HT1080 (cell line): Measurements from ENCODE around the gene ATP10A. TPM values are rescaled to one million over a fixed set of nuclear protein-coding genes. Genes with fewer than 3 reads are reported as not detected.
"Not testable (repeated sequence)": the region's sequence is repeated elsewhere in the genome, so short reads cannot be mapped to it uniquely, and the experiment has no call there.

Experiments used
- DNase-seq: peaks from one replicate; pipeline ENCODE4 v3.0.0-alpha.2; 2015; ENCODE audit warnings: low read depth
- total RNA-seq: library from RNA; depleted of rRNA; stranded (reverse); fragments of >200 nt; shearing (Covaris generic); gene quantifications from 2 replicates; pipeline ENCODE4 v1.2.3, GENCODE V29; 2014

ATP10A gene
- total RNA-seq, 1 experiment from 2014 or later, result 6.2 TPM

DNA sequence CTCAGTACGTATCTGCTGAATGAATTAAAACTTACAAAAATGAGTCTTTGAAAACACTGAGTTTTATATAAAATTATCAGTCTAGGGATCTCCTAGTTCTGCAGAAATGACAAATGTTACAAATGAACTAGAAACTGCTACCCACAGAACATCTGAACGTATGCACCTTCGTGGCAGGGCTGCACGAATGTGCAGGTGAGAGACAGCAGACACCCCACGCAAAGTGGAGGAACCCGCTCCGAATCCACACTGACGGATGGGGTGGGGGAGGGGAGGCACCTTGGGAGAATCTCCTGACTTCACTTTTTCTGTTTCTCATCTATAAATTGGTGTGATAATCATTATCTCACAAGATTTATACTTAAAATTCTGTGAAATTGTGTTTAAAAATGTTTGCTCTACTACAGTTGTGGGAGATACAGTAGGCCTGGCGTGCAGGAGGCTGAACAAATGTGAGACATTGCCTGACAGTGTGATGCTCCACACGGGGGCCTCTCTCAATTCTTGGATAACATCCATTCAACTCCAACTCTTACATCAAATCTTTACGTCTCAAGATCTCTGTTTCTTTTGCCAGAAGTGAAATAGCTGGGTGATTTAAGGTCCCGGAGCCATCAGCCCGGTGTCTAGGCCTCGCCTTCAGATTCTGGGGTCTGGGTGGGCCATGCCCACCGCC is 86.9 kb downstream of the ATP10A start:
- no peak for DNase-seq

DNA sequence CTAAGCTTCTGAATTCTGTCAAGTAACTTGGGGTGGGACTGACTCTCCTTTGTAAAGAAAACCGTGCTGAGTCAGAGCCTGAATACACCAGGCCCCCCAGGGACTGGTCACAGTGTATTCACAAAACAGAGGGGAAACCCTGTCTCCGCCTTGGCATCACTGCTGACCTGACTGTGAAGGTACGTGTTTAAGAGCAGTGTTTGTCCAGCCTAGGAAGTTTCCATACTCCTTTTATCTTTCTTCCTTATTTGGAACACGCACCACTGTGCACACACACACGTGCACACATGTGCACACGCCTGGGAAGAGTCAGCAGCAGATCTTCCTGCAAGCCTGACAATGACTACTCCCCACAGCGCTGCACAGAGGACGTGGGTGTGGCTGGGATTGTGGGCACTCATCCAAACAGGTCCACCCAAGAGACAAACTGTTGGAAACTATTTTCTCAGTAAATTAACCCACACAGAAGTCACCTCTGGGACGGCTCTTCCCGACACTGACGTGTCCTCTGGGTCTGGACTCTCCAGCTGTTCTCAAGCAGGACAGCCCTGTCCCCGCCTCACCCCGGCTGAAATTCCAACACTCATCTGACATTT is 87.7 kb downstream of the ATP10A start:
- peak; percentile 84 for DNase-seq

DNA sequence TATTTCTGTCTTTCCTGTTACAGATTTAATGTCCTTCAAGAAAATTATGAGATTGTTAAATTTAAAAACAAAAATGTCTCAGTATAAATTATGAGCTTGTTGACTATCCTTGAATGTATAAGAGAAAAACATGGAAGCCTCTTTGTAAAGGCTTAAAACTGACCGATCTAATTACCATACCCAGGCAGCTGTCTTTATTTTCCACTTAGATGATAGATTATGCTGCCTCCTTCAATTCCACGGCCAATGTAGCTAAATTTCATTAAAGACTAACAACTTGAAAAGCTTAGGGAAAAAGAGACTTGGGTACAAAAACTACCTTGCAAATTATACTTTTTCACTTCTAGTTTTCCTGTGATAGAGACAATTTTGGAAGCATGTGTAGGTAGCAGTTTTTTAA is 88.3 kb downstream of the ATP10A start:
- DNase-seq, result no peak

DNA sequence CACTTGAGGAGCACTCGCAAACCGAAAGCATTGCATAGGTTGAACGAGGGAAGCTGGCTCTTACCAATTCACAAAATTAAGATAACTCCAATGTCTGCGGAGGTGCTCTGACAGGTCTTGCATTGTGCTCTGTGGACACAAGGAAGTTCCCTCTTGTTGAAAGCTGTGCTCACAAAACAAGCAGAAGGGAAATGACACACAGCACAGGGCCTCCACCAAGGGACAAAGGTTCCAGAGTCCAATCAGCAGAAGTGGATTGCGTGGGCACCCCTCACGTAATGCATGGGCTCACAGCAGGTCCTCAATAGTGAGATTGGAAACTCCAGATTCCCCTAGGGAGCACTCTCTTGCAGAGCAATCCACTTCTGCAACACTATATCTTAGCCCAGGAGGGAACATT is 89.9 kb downstream of the ATP10A start:
- no peak for DNase-seq

DNA sequence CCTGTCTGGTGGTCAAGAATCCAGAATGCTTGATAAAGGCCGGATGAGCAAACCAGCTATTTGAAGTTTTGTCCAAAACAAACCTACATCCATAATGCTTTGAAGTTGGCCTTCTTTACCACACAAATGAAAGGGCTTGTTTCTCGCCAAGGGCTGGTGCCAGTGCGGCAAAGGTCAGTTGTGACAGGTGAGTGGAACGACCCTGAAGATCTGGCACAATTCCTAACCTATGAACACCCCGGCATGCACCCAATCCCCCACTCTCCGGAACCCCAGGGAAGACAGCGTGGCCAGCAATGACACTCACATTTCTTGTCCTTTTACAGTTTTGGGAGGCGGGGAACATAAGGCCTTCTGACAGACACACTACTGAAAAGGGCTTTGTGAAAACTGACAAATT is 90.6 kb downstream of the ATP10A start:
- DNase-seq, result no peak

DNA sequence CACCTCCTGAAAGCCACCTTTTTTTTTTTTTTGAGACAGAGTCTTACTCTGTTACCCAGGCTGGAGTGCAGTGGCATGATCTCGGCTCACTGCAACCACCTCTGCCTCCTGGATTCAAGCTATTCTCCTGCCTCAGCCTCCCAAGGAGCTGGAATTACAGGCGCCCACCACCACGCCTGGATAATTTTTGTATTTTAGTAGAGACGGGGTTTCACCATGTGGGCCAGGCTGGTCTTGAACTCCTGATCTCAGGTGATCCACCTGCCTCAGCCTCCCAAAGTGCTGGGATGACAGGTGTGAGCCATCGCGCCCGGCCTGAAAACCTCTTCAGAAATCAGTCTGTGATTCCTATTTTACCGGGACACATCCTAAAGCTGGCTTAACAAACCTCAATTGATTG is 91.4 kb downstream of the ATP10A start:
- DNase-seq, result not testable (repeated sequence)

DNA sequence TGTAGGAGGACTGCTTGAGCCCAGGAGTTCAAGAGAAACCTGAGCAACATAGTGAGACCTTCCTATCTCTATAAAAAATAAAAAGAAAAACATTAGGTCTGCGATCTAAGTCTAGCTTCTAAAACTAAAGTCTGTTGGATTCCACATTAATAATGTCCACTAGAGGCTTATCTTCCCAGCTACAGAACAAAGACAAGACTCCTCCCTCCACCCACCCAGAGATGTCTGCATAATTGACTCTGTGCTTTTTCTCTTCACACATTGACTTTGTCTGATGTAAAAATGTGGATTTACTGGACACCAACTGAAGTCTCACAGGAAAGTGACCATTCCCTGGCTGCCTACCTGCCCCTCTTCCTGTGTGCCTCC is 91.8 kb downstream of the ATP10A start:
- no peak for DNase-seq

DNA sequence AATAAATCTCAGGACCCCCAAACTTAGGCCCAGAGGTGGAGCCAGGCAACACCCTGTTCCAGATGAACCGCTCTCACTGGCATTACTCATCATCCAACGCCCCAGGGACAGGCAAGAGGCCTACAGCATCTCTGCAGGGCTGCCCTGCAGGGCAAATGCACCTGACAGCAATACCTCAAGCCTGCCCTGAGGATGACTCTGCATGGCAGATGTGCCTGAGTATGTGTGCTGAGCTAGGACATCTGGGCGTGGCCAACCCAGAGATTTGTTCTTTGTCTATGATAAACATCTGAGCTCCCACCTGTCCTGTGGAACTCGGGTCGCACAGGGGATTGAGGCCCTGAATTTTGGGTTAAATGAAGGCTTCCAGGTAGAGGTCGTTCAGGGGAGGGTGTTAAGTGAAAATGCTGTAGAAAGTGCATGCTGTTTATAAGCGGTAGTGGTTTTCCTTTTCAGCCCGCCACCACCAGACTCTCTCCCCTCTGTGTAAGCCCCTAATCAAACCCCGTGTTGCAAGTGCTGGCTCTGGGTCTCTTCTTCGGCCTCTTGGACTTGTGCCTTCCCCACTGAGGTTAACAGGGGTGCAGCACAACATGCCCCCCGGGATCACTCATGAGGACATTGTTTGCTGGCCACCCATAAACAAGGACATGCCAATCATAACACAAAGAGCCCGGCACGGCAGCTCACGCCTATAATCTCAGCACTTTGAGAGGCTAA is 92.3 kb downstream of the ATP10A start:
- no peak for DNase-seq

DNA sequence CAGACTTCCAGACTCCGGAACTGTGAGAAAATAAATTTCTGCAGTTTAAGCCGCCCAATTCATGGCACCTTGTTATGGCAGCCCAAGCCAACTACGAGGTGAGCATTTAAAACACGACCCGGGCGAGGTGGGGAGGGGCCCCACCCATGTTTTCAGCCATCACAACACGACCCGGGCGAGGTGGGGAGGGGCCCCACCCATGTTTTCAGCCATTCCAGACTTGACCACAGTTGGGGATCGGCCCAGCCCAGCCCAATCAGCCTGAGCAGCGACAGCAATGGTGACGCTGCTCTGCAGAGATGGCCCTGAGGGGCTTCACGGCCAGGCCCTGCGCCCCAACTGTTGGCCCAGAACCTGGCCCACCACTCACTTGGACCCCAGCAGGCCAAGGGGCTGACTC is 93.1 kb downstream of the ATP10A start:
- no peak for DNase-seq

DNA sequence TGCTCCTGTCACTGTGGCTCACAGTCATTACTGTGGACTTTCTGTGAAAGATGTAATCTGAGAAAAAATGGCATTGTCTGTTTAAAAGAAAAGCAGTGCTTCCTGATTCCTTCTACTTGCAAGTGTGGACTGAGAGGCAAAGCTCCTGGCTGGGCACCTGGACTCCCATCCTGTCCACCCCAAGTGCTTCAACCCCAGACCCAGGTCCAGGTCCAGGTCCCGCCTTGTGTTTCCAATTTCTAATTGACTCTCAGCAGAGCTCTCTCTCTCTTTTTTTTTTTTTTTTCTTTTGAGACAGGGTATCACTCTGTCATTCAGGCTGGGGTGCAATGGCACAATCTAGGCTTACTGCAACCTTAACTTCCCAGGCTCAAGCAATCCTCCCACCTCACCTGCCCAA is 94.9 kb downstream of the ATP10A start:
- no peak for DNase-seq

DNA sequence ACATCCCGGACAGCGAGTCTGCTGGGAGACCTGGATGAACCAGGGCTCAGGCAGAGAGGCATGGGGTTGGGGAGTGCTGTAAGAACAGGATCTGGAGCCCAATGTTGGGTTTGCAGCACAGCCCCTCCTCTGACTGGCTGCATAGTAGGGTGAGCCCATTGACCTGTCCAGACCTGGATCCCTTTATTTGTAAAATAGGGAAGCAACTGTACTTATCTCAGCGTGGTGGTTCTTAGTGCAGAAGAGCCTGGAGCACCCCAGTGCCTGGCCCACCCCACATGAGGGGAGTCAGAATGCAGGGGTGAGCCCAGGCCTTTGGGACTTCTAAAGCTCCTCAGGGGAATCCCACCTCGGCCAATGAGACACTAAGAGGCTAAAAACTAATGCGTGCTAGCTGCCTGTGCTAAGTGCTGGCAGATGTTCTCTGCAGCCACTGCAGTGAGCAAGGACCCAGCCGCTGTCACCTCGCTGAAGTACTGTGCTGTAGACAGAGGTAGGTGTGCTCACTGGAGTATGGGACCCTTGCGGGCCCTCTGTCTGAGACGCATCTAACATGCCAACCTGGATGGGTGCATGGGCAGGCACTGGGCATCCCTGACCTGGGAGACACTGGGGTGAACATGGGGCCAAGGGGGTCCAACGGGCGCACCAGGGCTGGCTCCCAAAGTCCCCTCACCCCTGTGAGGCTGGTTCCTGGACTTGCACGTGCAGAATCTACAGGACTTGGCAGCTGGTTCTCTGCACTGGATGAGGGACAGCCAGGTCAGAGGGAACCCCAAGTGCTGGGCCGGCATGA is 95.6 kb downstream of the ATP10A start:
- no peak for DNase-seq

DNA sequence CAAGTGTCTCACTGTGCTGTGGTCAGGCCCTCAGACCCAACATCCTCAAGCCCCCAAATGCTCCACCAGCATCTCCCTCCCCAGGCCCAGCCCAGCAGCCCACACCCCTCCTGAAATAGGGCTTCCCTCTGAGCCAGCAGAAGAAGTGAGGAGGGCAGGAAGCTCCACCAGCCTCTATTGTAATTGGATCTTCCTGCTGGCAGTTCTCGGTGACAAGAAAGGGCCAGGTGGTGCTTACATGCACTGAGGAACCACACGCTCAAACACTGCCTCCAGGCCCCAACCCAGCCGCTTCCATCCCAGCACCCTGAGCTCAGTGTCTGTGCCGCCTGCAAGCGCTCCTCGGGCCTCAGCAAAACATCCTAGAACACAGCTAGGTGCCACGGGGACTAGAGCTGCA is 96.7 kb downstream of the ATP10A start:
- DNase-seq, result no peak

DNA sequence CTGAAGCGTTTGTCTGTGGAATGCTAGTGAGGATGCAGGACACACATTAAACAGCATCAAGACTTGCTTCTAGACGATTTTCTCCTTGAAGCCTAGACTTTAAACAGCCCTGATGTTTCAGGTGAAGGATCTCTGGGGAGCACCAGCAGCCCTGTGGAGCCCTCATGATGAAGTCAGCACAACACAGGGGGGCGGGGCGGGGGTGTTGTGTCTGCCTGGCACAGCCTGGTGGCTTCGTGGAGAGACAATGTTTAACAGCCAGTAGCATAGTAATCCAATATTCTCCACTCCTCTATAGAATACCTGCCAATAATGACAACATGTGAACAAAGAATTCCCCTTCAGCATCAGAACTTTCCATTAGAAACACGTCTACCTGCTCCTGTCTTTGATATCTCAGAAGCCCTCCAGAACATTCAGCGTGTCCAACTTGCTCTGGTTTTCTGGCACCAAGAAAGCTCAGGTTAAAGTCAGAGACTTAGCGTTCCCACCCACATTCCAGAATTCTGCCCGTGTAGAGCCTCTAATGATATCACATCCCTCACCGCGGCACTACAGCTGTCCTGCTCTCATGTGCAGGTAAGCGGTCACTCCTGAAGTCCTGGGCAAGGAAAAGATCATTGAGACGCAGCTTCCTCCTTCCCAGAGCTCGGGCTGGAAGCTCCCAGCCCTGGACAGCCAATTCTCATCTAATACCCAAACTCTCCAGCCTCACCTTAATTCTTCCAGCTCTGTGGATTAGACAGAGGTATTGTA is 98.0 kb downstream of the ATP10A start:
- DNase-seq, result no peak

DNA sequence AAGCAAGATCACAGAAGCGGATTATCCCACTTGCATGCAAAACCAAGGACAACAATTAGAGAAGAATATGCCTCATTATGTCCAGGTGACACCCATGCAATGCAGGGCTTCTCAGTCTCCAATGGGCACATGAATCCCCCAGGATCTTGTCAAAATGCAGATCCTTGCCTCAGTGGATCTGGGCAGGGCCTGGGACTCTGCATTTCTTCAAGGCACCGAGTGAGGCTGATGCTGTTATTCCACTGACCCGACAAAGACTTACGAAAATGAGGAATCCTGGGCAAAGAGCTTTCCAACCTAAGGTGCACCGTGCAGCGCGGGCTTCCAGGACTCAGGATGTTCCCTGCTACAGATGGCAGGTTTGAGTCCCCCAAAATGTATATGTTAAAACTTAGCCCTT is 99.2 kb downstream of the ATP10A start:
- no peak for DNase-seq

DNA sequence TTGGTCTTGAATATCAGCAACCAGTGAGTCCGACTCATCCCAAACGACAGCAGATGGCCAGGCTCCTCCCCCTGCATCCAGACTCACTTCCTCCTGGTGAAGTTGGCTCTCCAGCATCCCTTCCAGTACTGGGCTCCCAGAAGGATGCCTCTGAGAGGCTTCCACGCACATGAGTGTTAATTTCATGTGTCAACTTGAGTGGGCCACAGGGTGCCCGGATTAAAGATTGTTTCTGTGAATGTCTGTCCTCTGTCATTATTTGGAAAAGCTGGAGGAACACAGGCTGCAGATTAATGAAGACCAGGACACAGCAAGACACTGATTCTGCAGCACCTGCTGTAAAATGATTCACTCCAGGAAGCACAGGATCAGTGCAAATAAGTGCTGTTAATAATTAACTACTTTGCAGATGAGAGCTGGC is 99.8 kb downstream of the ATP10A start:
- DNase-seq, result peak; percentile 47

DNA sequence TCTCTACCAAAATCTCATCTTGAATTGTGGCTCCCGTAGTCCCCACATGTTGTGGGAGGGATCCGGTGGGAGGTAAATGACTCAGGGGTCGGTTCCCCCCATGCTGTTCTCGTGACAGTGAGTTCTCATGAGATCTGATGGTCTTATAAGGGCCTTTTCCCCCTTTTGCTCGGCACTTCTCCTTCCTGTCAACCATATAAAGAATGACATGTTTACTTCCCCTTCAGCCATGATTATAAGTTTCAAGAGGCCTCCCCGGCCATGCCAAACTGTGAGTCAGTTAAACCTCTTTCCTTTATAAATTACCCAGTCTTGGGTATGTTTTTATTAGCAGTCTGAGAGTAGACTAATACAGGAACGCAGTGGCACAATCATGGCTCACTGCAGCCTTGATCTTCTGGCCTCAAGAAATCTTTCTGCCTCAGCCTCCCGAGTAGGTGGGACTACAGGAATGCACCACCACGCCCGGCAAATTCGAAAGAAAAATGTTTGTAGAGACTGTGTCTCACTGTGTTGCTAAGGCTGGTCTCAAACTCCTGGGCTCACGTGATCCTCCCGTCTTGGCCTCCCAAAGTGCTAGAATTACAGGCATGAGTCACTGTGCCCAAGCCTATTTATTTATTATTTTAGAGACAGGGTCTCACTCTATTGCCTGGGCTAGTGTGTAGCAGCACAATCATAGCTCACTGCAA is 101.0 kb downstream of the ATP10A start:
- DNase-seq, result peak; percentile 61

DNA sequence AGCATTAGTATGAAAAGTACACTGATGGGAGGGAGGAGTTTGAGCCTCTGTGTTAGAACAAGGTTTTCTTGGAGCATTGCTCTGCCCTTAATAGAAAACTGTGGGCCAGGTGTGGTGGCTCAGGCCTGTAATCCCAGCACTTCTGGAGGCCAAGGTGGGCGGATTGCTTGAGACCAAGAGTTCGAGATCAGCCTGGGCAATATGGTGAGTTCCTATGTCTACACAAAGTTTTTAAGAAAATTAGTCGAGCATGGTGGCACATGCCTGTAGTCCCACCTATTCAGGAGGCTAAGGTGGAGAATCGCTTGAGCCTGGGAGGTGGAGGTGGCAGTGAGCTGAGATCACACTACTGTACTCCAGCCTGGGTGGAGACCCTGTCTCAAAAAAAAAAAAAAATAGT is 103.7 kb downstream of the ATP10A start:
- no peak for DNase-seq

DNA sequence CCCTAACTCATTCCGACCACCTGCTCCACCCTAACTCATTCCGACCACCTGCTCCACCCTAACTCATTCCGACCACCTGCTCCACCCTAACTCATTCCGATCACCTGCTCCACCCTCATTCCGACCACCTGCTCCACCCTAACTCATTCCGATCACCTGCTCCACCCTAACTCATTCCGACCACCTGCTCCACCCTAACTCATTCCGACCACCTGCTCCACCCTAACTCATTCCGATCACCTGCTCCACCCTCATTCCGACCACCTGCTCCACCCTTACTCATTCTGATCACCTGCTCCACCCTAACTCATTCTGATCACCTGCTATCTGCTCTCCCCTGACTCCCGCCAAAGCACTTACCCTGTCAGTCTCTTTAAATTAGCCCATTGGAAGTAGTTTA is 104.5 kb downstream of the ATP10A start:
- DNase-seq, result not testable (repeated sequence)

DNA sequence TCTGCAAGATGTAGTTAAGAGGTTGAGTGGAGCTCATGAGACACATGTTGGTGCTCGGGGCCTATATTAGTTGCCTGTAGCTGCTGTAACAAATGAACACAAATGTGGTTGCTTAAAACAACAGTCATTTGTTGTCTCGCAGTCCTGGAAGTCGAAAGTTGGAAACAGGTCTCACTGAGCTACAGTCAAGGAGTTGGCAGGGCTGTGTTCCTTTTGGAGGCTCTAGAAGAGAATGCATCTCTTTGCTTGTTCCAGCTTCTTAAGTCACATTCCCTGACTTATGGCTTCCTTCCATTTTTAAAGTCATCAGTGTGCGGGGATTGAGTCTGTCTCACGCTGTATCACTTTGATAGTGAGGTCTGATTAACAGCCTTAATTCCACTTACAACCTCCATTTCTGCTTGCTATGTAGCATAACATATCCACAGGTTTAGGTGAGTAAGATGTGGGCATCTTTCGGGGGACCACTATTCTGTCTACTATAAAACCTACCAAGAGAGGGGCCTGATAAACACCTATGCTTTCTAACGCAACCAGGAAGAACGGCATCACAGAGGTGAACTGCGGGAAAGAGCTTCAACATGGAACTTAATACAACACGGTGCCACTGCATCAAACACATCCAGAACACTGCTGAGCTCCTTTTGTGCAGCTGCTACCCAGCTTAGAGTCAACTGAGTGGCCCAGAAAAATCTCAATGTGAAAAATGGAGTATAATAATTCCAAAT is 119.4 kb downstream of the ATP10A start:
- no peak for DNase-seq
